Caco-2 (cell line): ENCODE results near the gene ASB16. TPM values are rescaled to one million over a fixed set of nuclear protein-coding genes. Genes with fewer than 3 reads are reported as not detected.
A peak's percentile ranks its signal among the peaks of the same experiment; 100 is the strongest.

ENCODE experiments used
- BruUV-seq: library from RNA; stranded (reverse); fragments of 400-500 nt; replicated peaks from 2 replicates; lab custom pipeline; 2021; lab: Mats Ljungman, UMichigan
- CTCF ChIA-PET: fragments of 300-600 bp; sonication (Branson Sonifier 250); formaldehyde crosslinking; loops from one replicate; lab custom pipeline; 2022; ENCODE audit warnings: antibody characterized with exemption; lab: Charles Lee
- POLR2A ChIA-PET: fragments of 300-600 bp; sonication (Branson Sonifier 250); formaldehyde crosslinking; loops from one replicate; lab custom pipeline; 2022; ENCODE audit warnings: antibody characterized with exemption; lab: Charles Lee
- DNase-seq, 2 experiments: peaks; one replicate each; pipeline versions ENCODE4 v3.0.0 to v3.0.0-alpha.2; 2020 to 2022
- H3K27me3 ChIP-seq: replicated peaks from 2 replicates; pipeline ENCODE4 v1.6.0; 2011; ENCODE audit warnings: low read length; ENCODE audit not compliant: control insufficient read depth, insufficient read depth
- H3K36me3 ChIP-seq: 2 replicates; pipeline ENCODE4 v1.5.1; 2011; ENCODE audit warnings: low read length; ENCODE audit not compliant: control insufficient read depth, insufficient read depth
- H3K4me1 ChIP-seq: fragments of 250-450 bp; sonication (Bioruptor Pico); 2 replicates; pipeline ENCODE4 v1.5.1; 2020; ENCODE audit warnings: mild to moderate bottlenecking
- H3K4me3 ChIP-seq: 2 replicates; pipeline ENCODE4 v1.5.1; 2011; ENCODE audit warnings: low read depth, mild to moderate bottlenecking, control low read depth, low read length
- H3K9me3 ChIP-seq: fragments of 250-450 bp; sonication (Bioruptor Pico); 2 replicates; pipeline ENCODE4 v1.5.1; 2020; ENCODE audit warnings: mild to moderate bottlenecking, moderate library complexity
- H3K27ac Mint-ChIP-seq: one replicate; pipeline ENCODE4 v1.8.0; 2022; ENCODE audit warnings: mixed read lengths; ENCODE audit not compliant: unreplicated experiment
- H3K27me3 Mint-ChIP-seq: one replicate; pipeline ENCODE4 v1.8.0; 2022; ENCODE audit warnings: mixed read lengths; ENCODE audit not compliant: insufficient read depth, unreplicated experiment
- H3K36me3 Mint-ChIP-seq: one replicate; pipeline ENCODE4 v1.8.0; 2022; ENCODE audit warnings: mild to moderate bottlenecking, mixed read lengths; ENCODE audit not compliant: insufficient read depth, unreplicated experiment
- H3K4me1 Mint-ChIP-seq: one replicate; pipeline ENCODE4 v1.8.0; 2022; ENCODE audit warnings: low read depth, mixed read lengths; ENCODE audit not compliant: unreplicated experiment
- H3K4me3 Mint-ChIP-seq: one replicate; pipeline ENCODE4 v1.8.0; 2022; ENCODE audit warnings: mild to moderate bottlenecking, moderate library complexity, mixed read lengths; ENCODE audit not compliant: unreplicated experiment
- H3K9me3 Mint-ChIP-seq: one replicate; pipeline ENCODE4 v1.8.0; 2022; ENCODE audit warnings: mixed read lengths; ENCODE audit not compliant: unreplicated experiment
- intact Hi-C: fragments of 100-400 bp; cut with micrococcal nuclease; formaldehyde crosslinking; loops from one replicate; pipeline ENCODE4 v1.10.0; 2022; ENCODE audit not compliant: unreplicated experiment
- total RNA-seq: library from RNA; stranded (reverse); gene quantifications from 2 replicates; pipeline ENCODE4 v1.2.3, GENCODE V29; 2022
- TF ChIP-seq, protein P1 (sequence below), 2 experiments: fragments of 200-600 bp in 1 of 2; IDR thresholded peaks; 1 replicate in 1 of 2; 2 replicates in 1 of 2; pipeline versions ENCODE4 v1.5.1 to v1.8.0; 2011 to 2022; ENCODE audit warnings: antibody characterized with exemption in 1 of 2, control low read depth in 1 of 2, inconsistent platforms in 1 of 2, low read depth in 1 of 2, low read length in 1 of 2, mild to moderate bottlenecking in 1 of 2, moderate library complexity in 1 of 2; ENCODE audit not compliant: insufficient read depth in 1 of 2, severe bottlenecking in 1 of 2, unreplicated experiment in 1 of 2

ASB16 gene
- total RNA-seq, 1 experiment from 2014 or later = not detected

- peaks cover 7% of the 10 kb centered on the region for H3K4me1 Mint-ChIP-seq
- TF ChIP-seq, protein P1, sequence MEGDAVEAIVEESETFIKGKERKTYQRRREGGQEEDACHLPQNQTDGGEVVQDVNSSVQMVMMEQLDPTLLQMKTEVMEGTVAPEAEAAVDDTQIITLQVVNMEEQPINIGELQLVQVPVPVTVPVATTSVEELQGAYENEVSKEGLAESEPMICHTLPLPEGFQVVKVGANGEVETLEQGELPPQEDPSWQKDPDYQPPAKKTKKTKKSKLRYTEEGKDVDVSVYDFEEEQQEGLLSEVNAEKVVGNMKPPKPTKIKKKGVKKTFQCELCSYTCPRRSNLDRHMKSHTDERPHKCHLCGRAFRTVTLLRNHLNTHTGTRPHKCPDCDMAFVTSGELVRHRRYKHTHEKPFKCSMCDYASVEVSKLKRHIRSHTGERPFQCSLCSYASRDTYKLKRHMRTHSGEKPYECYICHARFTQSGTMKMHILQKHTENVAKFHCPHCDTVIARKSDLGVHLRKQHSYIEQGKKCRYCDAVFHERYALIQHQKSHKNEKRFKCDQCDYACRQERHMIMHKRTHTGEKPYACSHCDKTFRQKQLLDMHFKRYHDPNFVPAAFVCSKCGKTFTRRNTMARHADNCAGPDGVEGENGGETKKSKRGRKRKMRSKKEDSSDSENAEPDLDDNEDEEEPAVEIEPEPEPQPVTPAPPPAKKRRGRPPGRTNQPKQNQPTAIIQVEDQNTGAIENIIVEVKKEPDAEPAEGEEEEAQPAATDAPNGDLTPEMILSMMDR (IDR thresholded peaks at IDR 0.05; ENCODE audit: insufficient read depth in 1 of 2, low read depth in 1 of 2, low read length in 1 of 2, severe bottlenecking in 1 of 2, unreplicated experiment in 1 of 2) = no peak
- H3K27me3 Mint-ChIP-seq = no peaks in the 10 kb centered on the region
- H3K4me3 Mint-ChIP-seq = peak overlapping the region; percentile 97
- DNase-seq = peak in 1 of 2 experiments; percentile 61
- Histone ChIP-seq H3K27me3 (no peaks in the 10 kb centered on the region), H3K4me1 (peaks cover 9% of the 10 kb centered on the region), H3K9me3 (no peaks in the 10 kb centered on the region), H3K36me3 (peaks cover 4% of the 10 kb centered on the region), H3K4me3 (peak overlapping the region; percentile 98)
- ChIA-PET CTCF (interaction anchor here (1.3 to 1.9 kb wide), 5 partner anchors 11 to 125 kb away, joined by 4 to 7 read pairs (median 5); no protein-coding TSS in a partner anchor), POLR2A (interaction anchor here (0.6 to 2.6 kb wide), 4 partner anchors 11 to 323 kb away, joined by 3 to 9 read pairs (median 4); partner anchors contain the start of gene TMUB2)
- BruUV-seq = no TSS peak
- H3K9me3 Mint-ChIP-seq = no peaks in the 10 kb centered on the region
- peak overlapping the region; percentile 69 for H3K27ac Mint-ChIP-seq
- intact Hi-C loops = loop anchor here (5.0 kb wide), 1 partner anchor 87 kb away; the partner anchor contains the start of gene RUNDC3A
- H3K36me3 Mint-ChIP-seq = peaks cover 36% of the 10 kb centered on the region
These were observed 49.9 kb downstream of the ASB16 start for GRCh38 chr17:44220213-44221083.

GRCh38 chr17:44221084-44221861 is 50.8 kb downstream of the ASB16 start:
- TSS peak; percentile 18 for BruUV-seq
- Histone ChIP-seq H3K9me3 (no peaks in the 10 kb centered on the region), H3K4me1 (peaks cover 9% of the 10 kb centered on the region), H3K36me3 (no peaks in the 10 kb centered on the region), H3K4me3 (peak overlapping the region; percentile 98), H3K27me3 (no peaks in the 10 kb centered on the region)
- intact Hi-C loops = loop anchor here (5.0 kb wide), 1 partner anchor 86 kb away; the partner anchor contains the start of gene RUNDC3A
- POLR2A ChIA-PET = interaction anchor here (0.6 to 2.6 kb wide), 10 partner anchors 21 to 854 kb away, joined by 3 to 9 read pairs (median 5); partner anchors contain the start of genes ATXN7L3, RUNDC3A and TMUB2
- CTCF ChIA-PET = interaction anchor here (0.6 to 1.9 kb wide), 9 partner anchors 12 to 653 kb away, joined by 3 to 13 read pairs (median 5); no protein-coding TSS in a partner anchor
- TF ChIP-seq, protein P1 (IDR thresholded peaks at IDR 0.05; ENCODE audit: insufficient read depth in 1 of 2, low read depth in 1 of 2, low read length in 1 of 2, severe bottlenecking in 1 of 2, unreplicated experiment in 1 of 2) = no peak
- Mint-ChIP-seq H3K27me3 (no peaks in the 10 kb centered on the region), H3K4me3 (peak overlapping the region; percentile 97), H3K4me1 (peaks cover 7% of the 10 kb centered on the region), H3K27ac (peak overlapping the region; percentile 69), H3K36me3 (peaks cover 28% of the 10 kb centered on the region), H3K9me3 (no peaks in the 10 kb centered on the region)
- DNase-seq = peak; percentile 76 to 77
